Motor neuron (in vitro differentiated cells): Measurements from ENCODE around the gene EFNA5. TPM values are rescaled to one million over a fixed set of nuclear protein-coding genes. Genes with fewer than 3 reads are reported as not detected.
"Not testable (repeated sequence)": the region's sequence is repeated elsewhere in the genome, so short reads cannot be mapped to it uniquely, and the experiment has no call there.

Experiments used
- ATAC-seq, 8 experiments: fragments of 200-7000 bp; cut with Tn5 transposase; replicated peaks in 6 of 8; 2 replicates each; pipeline ENCODE4 v1.8.0; 2021; ENCODE audit warnings: mild to moderate bottlenecking in 8 of 8, moderate library complexity in 8 of 8
- H3K27ac ChIP-seq, 2 donors: fragments of 250-450 bp; sonication (Bioruptor Pico); 2 replicates each; pipeline ENCODE4 v1.9.0; 2021; ENCODE audit warnings: antibody characterized with exemption in 2 of 2, mild to moderate bottlenecking in 2 of 2, moderate library complexity in 1 of 2
- H3K4me1 ChIP-seq, 2 donors: fragments of 250-450 bp; sonication (Bioruptor Pico); replicated peaks in 1 of 2; 2 replicates each; pipeline ENCODE4 v1.6.1; 2021; ENCODE audit warnings: antibody characterized with exemption in 2 of 2, mild to moderate bottlenecking in 2 of 2, moderate library complexity in 1 of 2
- H3K4me3 ChIP-seq, 5 donors: fragments of 250-450 bp; sonication (Bioruptor Pico); 2 replicates each; pipeline ENCODE4 v1.9.0; 2021; ENCODE audit warnings: antibody characterized with exemption in 5 of 5, mild to moderate bottlenecking in 5 of 5, moderate library complexity in 4 of 5
- WGBS, 10 experiments: fragments of 450-650 bp; shearing (Covaris generic); methylation state at CpG; one replicate each; pipeline ENCODE4 v1.0.0; 2022; 5-methylcytosine and 5-hydroxymethylcytosine counted together
- in situ Hi-C, 9 experiments: fragments of 400-800 bp; cut with MboI; loops; one replicate each; pipeline ENCODE4 v1.15.0; 2021; ENCODE audit warnings: low sequenced_read_pairs in 9 of 9, low pct_unique_long_range_greater_than_20kb in 2 of 9; ENCODE audit not compliant: unreplicated experiment in 9 of 9
- total RNA-seq, 8 experiments: library from RNA; unstranded; fragments of 300-600 nt; gene quantifications; 2 replicates each; pipeline versions ENCODE4 v1.2.3 to v1.2.4, GENCODE V29; 2022

Gene EFNA5
- total RNA-seq, 8 experiments from 2014 or later: 8.5 to 88.6 (median 10.5) TPM

- Histone ChIP-seq H3K4me1 (no peaks in the 10 kb centered on the region), H3K27ac (no peak overlapping the region), H3K4me3 (no peak overlapping the region)
- in situ Hi-C loops: no loop called here
- 53 to 100% (median 80%) methylated on average over 1 to 4 of the region's 4 CpGs; no CpG with 5 or more reads in 1 of the 10 experiments for WGBS, 10 experiments
- ATAC-seq: no peak
These were observed 303.3 kb downstream of the EFNA5 start for GRCh38 chr5:107367480-107367879.

GRCh38 chr5:107365320-107366109 lies 305.2 kb downstream of the EFNA5 start:
- no peak for ATAC-seq
- H3K27ac ChIP-seq: no peak overlapping the region
- WGBS, 10 experiments: 60 to 96% (median 83%) methylated on average over 4 to 10 of the region's 10 CpGs
- no peaks in the 10 kb centered on the region for H3K4me1 ChIP-seq
- H3K4me3 ChIP-seq: no peak overlapping the region
- in situ Hi-C loops: no loop called here

GRCh38 chr5:107364443-107365319 lies 306.1 kb downstream of the EFNA5 start:
- Histone ChIP-seq H3K27ac (no peak overlapping the region), H3K4me1 (no peaks in the 10 kb centered on the region), H3K4me3 (no peak overlapping the region)
- peak in 1 of 8 experiments; percentile 36 for ATAC-seq
- in situ Hi-C loops: no loop called here
- WGBS, 10 experiments: 80 to 100% (median 100%) methylated on average over 1 to 2 of the region's 2 CpGs; no CpG with 5 or more reads in 1 of the 10 experiments

GRCh38 chr5:107363768-107364167 lies 307.0 kb downstream of the EFNA5 start:
- in situ Hi-C loops: no loop called here
- Histone ChIP-seq H3K4me1 (no peaks in the 10 kb centered on the region), H3K4me3 (no peak overlapping the region), H3K27ac (no peak overlapping the region)
- ATAC-seq: no peak
- WGBS, 10 experiments: 74 to 100% (median 93%) methylated on average over 1 to 3 of the region's 3 CpGs; no CpG with 5 or more reads in 1 of the 10 experiments

- ATAC-seq: no peak
- Histone ChIP-seq H3K27ac (no peak overlapping the region), H3K4me1 (no peaks in the 10 kb centered on the region), H3K4me3 (no peak overlapping the region)
- 34 to 100% (median 88%) methylated on average over 1 to 4 of the region's 4 CpGs for WGBS, 10 experiments
- in situ Hi-C loops: no loop called here
These were observed 308.8 kb downstream of the EFNA5 start for GRCh38 chr5:107361945-107362344.

- Histone ChIP-seq H3K4me1 (no peaks in the 10 kb centered on the region), H3K27ac (no peak overlapping the region), H3K4me3 (no peak overlapping the region)
- in situ Hi-C loops: no loop called here
- ATAC-seq: peak in 3 of 8 experiments; percentile 36 to 59 (median 41)
- WGBS, 10 experiments: 17 to 100% (median 81%) methylated on average over 1 to 2 of the region's 2 CpGs
These were observed 310.9 kb downstream of the EFNA5 start for GRCh38 chr5:107359916-107360234.

- Histone ChIP-seq H3K4me1 (no peaks in the 10 kb centered on the region), H3K4me3 (no peak overlapping the region), H3K27ac (no peak overlapping the region)
- in situ Hi-C loops: no loop called here
- ATAC-seq: peak in 3 of 8 experiments; percentile 20 to 77 (median 58)
- 37 to 100% (median 86%) methylated on average over 1 to 6 of the region's 6 CpGs for WGBS, 10 experiments
These were observed 311.5 kb downstream of the EFNA5 start for GRCh38 chr5:107359033-107359915.

GRCh38 chr5:107356891-107357290 lies 313.8 kb downstream of the EFNA5 start:
- no peak for ATAC-seq
- 44 to 100% (median 84%) methylated on average over 1 to 2 of the region's 2 CpGs for WGBS, 10 experiments
- H3K27ac ChIP-seq: no peak overlapping the region
- no peak overlapping the region for H3K4me3 ChIP-seq
- in situ Hi-C loops: no loop called here
- no peaks in the 10 kb centered on the region for H3K4me1 ChIP-seq

GRCh38 chr5:107352576-107352975 lies 318.2 kb downstream of the EFNA5 start:
- 20 to 90% (median 58%) methylated on average over 1 to 2 of the region's 2 CpGs; no CpG with 5 or more reads in 6 of the 10 experiments for WGBS, 10 experiments
- in situ Hi-C loops: no loop called here
- ATAC-seq: peak in 1 of 8 experiments; percentile 20
- Histone ChIP-seq H3K27ac (no peak overlapping the region), H3K4me1 (no peaks in the 10 kb centered on the region), H3K4me3 (no peak overlapping the region)

- H3K4me3 ChIP-seq, H3K27ac ChIP-seq, in situ Hi-C loops, ATAC-seq: not testable (repeated sequence)
- WGBS, 10 experiments: 33 to 100% (median 93%) methylated on average over 1 to 3 of the region's 3 CpGs; no CpG with 5 or more reads in 2 of the 10 experiments
- peaks cover 11 to 14% of the 10 kb centered on the region in 2 donors for H3K4me1 ChIP-seq
These were observed 324.2 kb downstream of the EFNA5 start for GRCh38 chr5:107346580-107346979.

- no peak overlapping the region for H3K27ac ChIP-seq
- in situ Hi-C loops: no loop called here
- ATAC-seq: peak in 5 of 8 experiments; percentile 66 to 76 (median 72)
These were observed 328.4 kb downstream of the EFNA5 start for GRCh38 chr5:107342371-107342770.

GRCh38 chr5:107341376-107342084 lies 329.2 kb downstream of the EFNA5 start:
- 69 to 100% (median 83%) methylated on average over 1 to 5 of the region's 6 CpGs; no CpG with 5 or more reads in 2 of the 10 experiments for WGBS, 10 experiments
- Histone ChIP-seq H3K4me1 (peaks cover 24 to 26% of the 10 kb centered on the region in 2 donors), H3K4me3 (no peak overlapping the region), H3K27ac (no peak overlapping the region)
- in situ Hi-C loops: no loop called here
- peak in 5 of 8 experiments; percentile 21 to 61 (median 55) for ATAC-seq

More at GRCh38 chr5:107342371-107342770, 328.4 kb downstream of the EFNA5 start:
- no peak overlapping the region for H3K4me3 ChIP-seq
- peaks cover 22 to 26% of the 10 kb centered on the region in 2 donors for H3K4me1 ChIP-seq
- 0 to 100% (median 39%) methylated on average over 1 to 4 of the region's 4 CpGs for WGBS, 10 experiments
